ACHN (cell line): Measurements from ENCODE around the gene HCFC2.
A peak's percentile ranks its signal among the peaks of the same experiment; 100 is the strongest.
"Not testable (repeated sequence)": the region's sequence is repeated elsewhere in the genome, so short reads cannot be mapped to it uniquely, and the experiment has no call there.

ENCODE experiments used
- DNase-seq: peaks from one replicate; pipeline ENCODE4 v3.0.0-alpha.2; 2015
- in situ Hi-C: cut with HindIII; loops from 2 replicates; pipeline ENCODE4 v1.10.0; 2017; ENCODE audit warnings: low sequenced_read_pairs, low pct_ligation_motif_present, low pct_unique_long_range_greater_than_20kb

Gene HCFC2

GRCh38 chr12:104106965-104107364, 42.6 kb downstream of the HCFC2 start:
- DNase-seq = no peak
- in situ Hi-C loops = no loop called here

- in situ Hi-C loops = no loop called here
- DNase-seq = peak; percentile 86
These were observed 44.6 kb downstream of the HCFC2 start for GRCh38 chr12:104108755-104109445.

GRCh38 chr12:104109446-104110271, 45.3 kb downstream of the HCFC2 start:
- in situ Hi-C loops = no loop called here
- DNase-seq = no peak

GRCh38 chr12:104114834-104115586, 50.7 kb downstream of the HCFC2 start:
- in situ Hi-C loops, DNase-seq: not testable (repeated sequence)

GRCh38 chr12:104115587-104115975, 51.2 kb downstream of the HCFC2 start:
- in situ Hi-C loops = no loop called here

DNA sequence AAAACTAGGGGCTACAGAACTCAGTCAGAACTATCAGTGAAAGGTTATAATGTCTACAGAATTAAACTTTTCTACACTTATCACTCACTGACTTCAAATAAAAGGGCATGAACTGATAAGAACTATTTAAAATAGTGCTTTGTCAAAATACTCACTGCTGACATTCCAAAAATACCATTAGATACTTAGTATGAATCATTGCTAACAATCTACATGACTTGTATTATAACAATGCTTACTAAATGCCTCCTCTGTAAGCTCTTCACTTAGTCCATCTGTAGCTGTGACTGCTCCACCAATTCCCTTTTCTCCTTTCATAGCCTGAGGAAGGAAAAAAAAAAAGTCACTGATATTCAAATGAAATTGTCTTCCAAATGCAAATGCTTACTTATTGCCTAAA, 56.7 kb downstream of the HCFC2 start:
- in situ Hi-C loops = no loop called here

More at GRCh38 chr12:104115587-104115975, 51.2 kb downstream of the HCFC2 start:
- DNase-seq = no peak

DNA sequence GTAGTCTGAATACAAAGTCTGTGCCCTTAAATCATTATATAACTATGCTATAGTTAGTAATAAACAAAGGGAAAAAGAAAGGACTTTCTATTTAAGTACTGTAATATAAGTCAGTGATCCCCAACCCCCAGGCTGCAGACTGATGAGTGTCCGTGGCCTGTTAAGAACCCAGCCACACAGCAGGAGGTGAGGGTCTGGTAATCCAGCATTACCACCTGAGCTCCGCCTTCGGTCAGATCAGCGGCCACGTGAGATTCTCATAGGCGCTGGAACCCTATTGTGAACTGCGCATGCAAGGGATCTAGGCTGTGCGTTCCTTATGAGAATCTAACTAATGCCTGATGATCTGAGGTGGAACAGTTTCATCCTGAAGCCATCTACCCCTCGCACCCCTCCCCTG, 58.0 kb downstream of the HCFC2 start:
- in situ Hi-C loops = no loop called here
- no peak for DNase-seq

More for the DNA sequence above, 56.7 kb downstream of the HCFC2 start:
- DNase-seq = peak; percentile 82

- DNase-seq = no peak
- in situ Hi-C loops = no loop called here
These were observed 62.2 kb downstream of the HCFC2 start for GRCh38 chr12:104126548-104126947.

GRCh38 chr12:104130760-104131159, 66.4 kb downstream of the HCFC2 start:
- DNase-seq = no peak
- in situ Hi-C loops = no loop called here

GRCh38 chr12:104131609-104132008, 67.3 kb downstream of the HCFC2 start:
- no peak for DNase-seq
- in situ Hi-C loops = no loop called here

DNA sequence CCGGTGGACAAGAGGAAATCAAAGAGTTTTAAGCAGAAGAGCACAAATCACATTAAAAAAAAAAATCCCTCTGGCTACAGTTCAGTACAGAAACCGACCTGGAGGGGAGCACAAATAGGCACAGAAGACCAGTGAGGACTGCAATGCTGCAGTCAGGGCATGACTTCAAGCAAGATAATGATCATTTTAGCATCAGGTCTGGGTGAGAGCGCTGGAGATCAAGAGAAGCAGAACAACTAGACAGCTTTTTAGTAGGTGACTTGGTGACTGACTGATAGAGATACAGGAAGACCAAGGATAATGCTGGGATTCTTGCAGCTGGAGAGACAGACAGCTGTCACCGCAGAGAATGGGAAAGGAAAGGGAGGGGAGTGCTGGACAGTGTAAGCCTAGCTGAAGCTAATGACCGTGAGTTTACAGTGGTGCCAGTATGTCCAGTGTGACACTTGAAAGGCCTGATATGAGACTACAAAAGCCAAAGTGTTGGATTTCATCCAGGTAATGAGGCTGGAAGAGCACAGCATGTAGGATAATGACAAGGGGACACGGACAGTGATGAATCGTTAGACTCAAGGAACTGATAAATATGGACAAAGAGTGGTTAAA, 68.1 kb downstream of the HCFC2 start:
- no peak for DNase-seq
- in situ Hi-C loops = no loop called here

DNA sequence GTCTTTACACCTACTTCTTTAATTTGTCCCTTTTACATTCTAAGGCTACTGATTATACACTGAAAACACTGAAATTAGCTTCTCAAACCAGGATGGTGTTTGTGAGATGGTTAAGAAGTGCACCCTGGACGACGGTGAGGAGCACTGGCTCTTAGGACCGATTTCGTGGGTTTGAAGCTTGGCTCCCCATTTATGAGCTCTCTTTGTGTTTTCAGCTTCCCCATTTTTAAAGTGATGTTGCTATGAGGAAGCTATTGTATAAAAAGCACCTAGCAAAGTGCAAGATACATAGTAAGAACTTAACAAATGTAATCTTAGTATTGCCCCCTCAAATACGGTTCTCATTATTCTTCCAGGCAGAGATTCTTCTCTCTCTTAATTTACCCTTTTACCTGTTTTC, 69.0 kb downstream of the HCFC2 start:
- DNase-seq = no peak
- in situ Hi-C loops = no loop called here

DNA sequence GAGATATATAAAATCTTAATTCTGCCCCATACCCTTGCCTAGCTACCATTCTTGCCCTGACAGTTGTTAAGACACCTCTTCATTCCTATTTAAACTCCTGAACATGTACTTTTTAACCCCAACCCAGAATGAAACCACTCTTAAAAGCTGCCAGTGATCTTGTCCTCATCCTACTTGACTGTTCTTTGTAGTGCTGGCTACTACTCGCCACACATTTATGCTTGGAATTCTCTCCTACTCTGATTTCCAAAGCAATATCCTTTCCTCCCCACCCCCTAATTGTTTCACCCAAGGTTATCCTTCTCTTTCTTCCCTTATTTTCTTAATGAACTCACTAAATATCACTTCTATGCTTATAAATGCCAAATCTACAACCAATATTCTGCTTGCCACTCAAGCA, 69.5 kb downstream of the HCFC2 start:
- peak; percentile 28 for DNase-seq
- in situ Hi-C loops = no loop called here

DNA sequence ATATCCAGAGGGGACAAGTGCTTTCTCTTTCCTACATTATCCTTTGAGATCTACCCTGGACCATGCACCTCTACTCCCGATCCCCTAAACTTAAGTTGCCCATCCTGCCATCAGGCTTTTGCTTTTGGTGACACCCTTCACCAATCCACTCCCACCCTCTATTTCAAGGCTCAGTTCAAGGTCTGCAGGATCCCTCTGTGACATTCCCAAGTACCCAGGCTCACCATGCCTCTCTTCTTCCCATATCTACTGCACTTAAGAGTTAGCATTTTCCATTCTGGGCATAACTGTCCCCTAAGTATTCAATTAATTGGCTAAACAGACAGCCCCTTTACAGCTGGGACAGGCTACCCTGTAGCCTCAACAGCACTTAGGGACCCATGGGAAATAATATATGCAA, 70.6 kb downstream of the HCFC2 start:
- DNase-seq = no peak
- in situ Hi-C loops = no loop called here

GRCh38 chr12:104136577-104136976, 72.2 kb downstream of the HCFC2 start:
- DNase-seq = no peak
- in situ Hi-C loops = no loop called here

DNA sequence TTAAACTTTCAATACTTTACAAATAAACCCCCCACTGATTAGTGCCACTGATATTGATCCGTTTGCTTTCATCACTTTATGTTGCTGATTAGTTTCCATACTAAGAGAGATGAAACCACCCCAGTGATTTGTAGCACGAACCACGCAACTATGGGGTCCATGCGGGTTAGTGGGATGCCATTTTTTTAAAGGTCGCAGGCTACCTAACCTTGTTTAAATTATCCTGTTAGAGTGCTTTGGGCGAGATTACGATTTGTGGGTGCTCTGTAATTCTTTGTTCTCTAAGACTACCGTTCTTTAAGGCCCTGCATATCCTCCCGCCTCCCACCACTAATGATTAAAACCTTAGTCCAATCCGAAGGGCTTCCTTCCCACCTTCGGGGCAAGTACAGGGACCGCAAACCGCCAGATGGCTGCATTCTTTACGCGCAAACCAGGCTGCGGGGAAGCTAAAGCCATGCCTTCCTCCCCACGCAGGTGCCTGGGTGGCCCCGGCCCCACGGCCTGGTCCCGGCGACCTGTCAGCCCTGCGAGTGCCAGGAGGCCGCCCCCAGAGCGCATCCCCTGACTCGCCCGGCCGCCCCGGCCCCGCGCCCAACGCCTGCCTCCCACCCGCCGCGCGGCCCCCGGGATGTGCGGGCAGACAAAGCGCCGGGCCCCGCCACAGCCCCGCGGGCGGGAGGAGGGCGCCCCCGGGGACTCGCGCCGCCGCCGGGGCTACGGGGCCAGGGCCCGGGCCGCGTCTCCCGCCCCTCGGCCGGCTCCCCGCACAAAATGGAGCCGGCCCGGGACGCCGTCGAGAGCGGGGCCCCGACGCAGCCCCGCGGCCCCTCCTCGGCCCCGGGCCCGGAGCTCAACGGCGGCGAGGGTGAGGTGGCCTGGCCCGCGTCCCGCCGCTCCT, 72.9 kb downstream of the HCFC2 start:
- peak; percentile 90 for DNase-seq
- in situ Hi-C loops = no loop called here

DNA sequence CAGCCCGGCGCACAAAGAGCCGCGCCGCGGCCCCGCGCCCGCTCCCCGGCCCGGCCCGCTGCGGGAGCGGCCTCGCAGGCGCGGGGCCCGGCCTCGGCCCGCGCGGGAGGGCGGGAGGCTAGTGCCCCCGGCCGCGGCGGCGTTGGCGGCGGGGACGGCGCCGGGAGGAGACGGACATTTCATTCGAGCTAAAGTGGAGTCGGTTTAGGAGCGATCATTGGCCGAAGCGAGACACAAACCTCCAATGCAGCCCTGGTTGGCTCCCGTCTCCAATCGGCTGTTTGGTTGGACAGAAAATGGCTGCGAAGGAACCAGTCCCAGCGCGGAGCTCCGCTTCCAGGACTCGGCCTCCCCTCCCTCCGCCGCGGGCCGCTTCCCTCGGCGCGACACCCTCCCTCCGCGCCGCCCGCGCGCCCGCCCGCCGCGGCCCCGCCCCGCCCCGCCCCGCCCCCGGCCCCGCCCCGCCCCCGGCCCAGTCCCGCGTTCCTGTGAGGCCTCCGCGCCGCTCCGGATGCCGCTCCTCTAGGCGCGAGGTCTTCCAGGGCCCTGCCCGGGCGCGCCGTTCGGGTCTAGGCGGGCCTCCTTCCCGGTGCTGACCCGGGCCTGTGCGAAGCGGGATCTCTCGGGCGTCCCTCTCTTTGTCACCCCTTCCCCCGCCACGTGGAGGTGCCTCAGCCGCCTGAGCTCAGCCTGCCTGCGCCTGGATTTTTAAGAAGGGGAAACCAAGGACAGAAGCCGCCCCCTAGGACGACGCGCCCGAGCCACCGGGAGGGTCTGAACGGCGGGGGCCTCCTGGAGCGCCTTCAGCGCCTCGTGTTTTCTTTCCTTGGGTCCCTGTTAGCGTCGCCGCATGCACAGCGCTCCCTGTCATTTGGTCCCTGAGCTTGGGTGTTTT, 73.8 kb downstream of the HCFC2 start, which contains the start of gene NFYB:
TSS of gene NFYB (minus strand) at position 309 of the 895 bp plus-strand sequence. CDS start 2,757 bp downstream, outside the sequence.
- DNase-seq = peak; percentile 99
- in situ Hi-C loops = no loop called here
